22Rv1 (cell line): ENCODE data around the gene FAM20A.

Experiments used
- ZFX ChIP-seq: fragments of 450-650 bp; IDR thresholded peaks from 2 replicates; pipeline ENCODE4 v1.6.1; 2017; ENCODE audit warnings: antibody characterized with exemption, borderline replicate concordance
- TF ChIP-seq, protein P1 (sequence below): fragments of 450-650 bp; IDR thresholded peaks from 2 replicates; pipeline ENCODE4 v1.5.1; 2017; ENCODE audit warnings: mild to moderate bottlenecking

DNA sequence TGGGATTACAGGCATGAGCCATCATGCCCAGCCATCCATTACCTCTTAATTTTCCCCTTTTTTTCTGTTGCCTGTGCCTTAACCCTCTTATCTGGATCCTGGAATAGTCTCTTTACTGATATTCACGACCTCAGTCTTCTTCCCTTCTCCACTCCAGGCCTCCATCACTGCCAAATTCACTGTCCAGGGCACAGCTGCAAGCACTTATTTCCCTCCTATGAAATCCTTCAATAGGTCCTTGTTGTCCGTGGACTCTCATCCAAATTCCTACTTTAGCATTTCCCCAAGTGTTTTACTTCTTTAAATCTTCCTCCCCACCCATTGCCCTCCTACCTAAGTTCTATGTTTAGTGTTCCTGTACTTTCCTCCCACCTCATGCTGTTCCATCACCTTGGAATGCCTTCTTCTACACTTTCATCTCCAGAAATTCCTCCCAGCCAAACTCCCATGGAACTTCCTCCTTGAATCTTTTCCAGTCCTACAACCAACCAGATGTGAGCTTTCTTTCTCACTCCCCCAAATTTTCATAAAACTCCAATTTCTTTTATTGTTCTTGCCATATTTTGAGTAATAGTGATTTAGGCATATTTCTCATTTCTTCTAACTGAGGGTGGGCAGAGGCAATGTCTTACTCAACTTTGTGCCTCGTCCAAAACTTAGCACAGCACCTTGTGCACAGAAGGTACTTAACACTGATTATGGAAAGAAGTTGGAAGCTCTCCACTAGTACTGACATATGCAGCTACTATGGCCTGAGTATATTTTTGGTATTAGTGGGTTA is 35.3 kb downstream of the FAM20A start:
- TF ChIP-seq, protein P1, sequence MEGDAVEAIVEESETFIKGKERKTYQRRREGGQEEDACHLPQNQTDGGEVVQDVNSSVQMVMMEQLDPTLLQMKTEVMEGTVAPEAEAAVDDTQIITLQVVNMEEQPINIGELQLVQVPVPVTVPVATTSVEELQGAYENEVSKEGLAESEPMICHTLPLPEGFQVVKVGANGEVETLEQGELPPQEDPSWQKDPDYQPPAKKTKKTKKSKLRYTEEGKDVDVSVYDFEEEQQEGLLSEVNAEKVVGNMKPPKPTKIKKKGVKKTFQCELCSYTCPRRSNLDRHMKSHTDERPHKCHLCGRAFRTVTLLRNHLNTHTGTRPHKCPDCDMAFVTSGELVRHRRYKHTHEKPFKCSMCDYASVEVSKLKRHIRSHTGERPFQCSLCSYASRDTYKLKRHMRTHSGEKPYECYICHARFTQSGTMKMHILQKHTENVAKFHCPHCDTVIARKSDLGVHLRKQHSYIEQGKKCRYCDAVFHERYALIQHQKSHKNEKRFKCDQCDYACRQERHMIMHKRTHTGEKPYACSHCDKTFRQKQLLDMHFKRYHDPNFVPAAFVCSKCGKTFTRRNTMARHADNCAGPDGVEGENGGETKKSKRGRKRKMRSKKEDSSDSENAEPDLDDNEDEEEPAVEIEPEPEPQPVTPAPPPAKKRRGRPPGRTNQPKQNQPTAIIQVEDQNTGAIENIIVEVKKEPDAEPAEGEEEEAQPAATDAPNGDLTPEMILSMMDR, result no peak
- TF ChIP-seq ZFX, result no peak
